ENCODE measurements around the gene TNFRSF13B.
A peak's percentile ranks its signal among the peaks of the same experiment; 100 is the strongest.

The TNFRSF13B gene

DNA sequence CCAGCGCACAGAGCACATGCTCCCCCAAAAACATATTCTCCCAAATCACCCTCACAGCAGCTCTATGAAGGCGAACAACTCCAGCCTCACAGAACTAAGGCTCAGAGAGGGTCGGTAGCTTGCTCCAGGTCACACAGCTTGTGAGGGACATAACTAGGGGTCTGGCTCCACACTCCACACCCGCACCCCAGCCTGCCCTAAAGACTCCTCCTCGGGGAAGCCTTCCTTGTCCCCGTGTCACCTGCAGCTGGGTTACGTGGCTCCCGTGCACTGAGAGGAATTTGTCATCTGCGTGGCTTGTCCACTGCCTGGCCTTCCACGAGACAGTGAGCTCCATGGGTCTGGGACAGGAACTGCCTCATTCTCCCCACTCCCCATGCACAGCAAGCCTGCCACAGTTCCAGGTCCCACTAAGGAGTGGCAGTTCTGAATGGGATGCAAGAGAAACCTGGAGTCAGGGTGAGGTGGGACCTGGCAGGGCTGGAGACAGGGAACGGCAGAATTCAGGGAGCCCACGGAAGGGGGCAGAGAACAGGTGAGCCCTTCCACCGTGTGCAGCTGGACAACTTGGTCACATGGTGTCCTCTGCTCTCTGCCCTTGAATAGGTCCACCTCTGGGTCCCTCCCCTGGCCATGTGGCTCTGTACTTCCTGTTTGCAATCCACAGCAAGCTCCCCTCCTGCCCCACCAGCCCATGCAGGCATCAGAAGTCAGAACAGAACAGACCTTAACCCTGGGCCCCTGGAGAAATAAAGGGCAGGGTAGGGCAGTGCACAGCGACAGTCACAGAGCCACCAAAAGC lies 27.4 kb downstream of the TNFRSF13B start:
- Histone ChIP-seq H3K4me2 (peak overlapping the region in 10 of 11 experiments; percentile 15 to 72 (median 57); a peak in 15 of 22 replicates), H3K4me1 (peaks cover 6 to 57% (median 32%) of the 10 kb centered on the region in 10 experiments; a peak in 19 of 20 replicates), H3K27ac (no peak overlapping the region), H4K20me1 (no peaks in the 10 kb centered on the region), H3K27me3 (0 out of 22 replicates have a peak, but pooled peaks cover 0 to 4% (median 0%) of the 10 kb centered on the region in 11 experiments), H3K36me3 (peaks cover 0 to 9% (median 0%) of the 10 kb centered on the region in 11 experiments; a peak in 3 of 22 replicates), H3K9me3 (replicated peaks in 1 of 11) (peaks cover 17 to 25% (median 23%) of the 10 kb centered on the region in 11 experiments), H3K9ac (no peak overlapping the region), H3K4me3 (no peak overlapping the region)
- TF ChIP-seq Cebpa-rat (IDR thresholded peaks at IDR 0.05): no peak

DNA sequence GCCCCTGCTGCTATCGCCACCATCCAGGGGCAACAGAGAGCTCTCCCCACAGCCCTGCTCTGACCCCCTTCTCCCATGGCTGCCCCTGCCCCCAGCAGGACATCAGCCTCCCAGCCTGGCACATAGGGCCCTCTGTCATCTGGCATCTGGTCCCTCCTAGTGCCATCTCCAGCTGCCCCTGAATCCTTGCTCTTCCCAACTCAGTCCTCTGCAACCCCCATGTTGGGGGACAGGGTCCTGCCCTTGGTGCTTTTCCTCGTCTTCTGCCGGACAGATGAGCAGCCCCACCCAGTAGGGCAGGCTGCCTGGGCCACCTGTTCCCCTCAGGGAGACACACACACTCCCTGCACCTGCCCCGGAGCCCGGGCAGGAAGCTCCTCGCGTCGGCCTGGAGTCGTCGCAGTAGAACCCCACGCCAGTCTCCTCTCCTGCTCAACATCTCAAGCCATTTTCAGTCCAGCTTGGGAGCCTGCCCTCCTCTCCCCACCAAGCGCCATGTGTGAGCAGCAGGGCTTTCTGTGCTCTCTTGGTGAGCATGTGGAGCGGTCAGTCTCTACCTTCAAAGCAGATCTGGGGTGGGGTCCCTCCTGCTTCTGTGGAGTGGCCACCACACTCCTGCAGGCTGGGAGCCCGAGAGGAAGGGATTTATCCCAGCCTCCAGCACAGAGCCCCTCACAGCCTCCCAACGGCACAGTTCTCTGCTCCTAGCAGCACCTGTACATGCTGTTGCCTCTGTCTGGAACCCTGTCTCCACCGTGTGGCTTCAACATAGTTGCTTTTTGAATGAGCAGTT lies 28.2 kb downstream of the TNFRSF13B start:
- no peaks in the 10 kb centered on the region for H4K20me1 ChIP-seq
- TF ChIP-seq Cebpa-rat (IDR thresholded peaks at IDR 0.05): no peak
- H3K9me3 ChIP-seq (replicated peaks in 1 of 11): peaks cover 9 to 17% (median 15%) of the 10 kb centered on the region in 11 experiments
- peaks cover 0 to 8% (median 0%) of the 10 kb centered on the region in 11 experiments; a peak in 3 of 22 replicates for H3K36me3 ChIP-seq
- no peak overlapping the region for H3K27ac ChIP-seq
- H3K27me3 ChIP-seq: 0 out of 22 replicates have a peak, but pooled peaks cover 0 to 4% (median 0%) of the 10 kb centered on the region in 11 experiments
- H3K4me2 ChIP-seq: peak overlapping the region in 8 of 11 experiments; percentile 39 to 72 (median 59); a peak in 15 of 22 replicates
- H3K4me3 ChIP-seq: no peak overlapping the region
- H3K4me1 ChIP-seq: peaks cover 6 to 65% (median 40%) of the 10 kb centered on the region in 10 experiments; a peak in 19 of 20 replicates
- 0 out of 22 replicates have a peak overlapping the region, but pooled peaks of 1 of the 11 experiments have one; percentile 4 for H3K9ac ChIP-seq

DNA sequence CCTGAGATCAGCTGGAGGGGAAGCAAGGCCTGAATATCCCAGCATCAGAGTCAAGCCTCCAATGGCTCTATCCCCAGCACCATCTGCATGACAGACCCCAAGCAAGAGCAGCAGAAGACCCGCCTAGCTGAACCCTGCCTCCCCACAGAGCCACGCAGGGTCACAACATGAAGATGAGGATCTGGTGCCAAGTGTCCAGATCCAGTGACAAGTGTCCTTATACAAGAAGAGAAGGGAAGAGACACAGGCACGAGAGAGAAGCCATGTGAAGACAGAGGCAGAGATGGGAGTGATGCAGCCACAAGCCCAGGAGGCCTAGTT lies 28.9 kb downstream of the TNFRSF13B start:
- H3K9ac ChIP-seq: no peak overlapping the region
- no peak overlapping the region for H3K4me3 ChIP-seq
- peaks cover 0 to under 1% (median 0%) of the 10 kb centered on the region in 11 experiments; a peak in 1 of 22 replicates for H3K36me3 ChIP-seq
- H3K4me1 ChIP-seq: peaks cover 6 to 73% (median 47%) of the 10 kb centered on the region in 10 experiments; a peak in 19 of 20 replicates
- TF ChIP-seq Cebpa-rat (IDR thresholded peaks at IDR 0.05): no peak
- H3K4me2 ChIP-seq: peak overlapping the region in 6 of 11 experiments; percentile 57 to 72 (median 62); a peak in 8 of 22 replicates
- peaks cover 1 to 9% (median 7%) of the 10 kb centered on the region in 11 experiments; a peak in 20 of 22 replicates for H3K9me3 ChIP-seq (replicated peaks in 1 of 11)
- no peak overlapping the region for H3K27ac ChIP-seq
- no peaks in the 10 kb centered on the region for H4K20me1 ChIP-seq
- 0 out of 22 replicates have a peak, but pooled peaks cover 0 to 4% (median 0%) of the 10 kb centered on the region in 11 experiments for H3K27me3 ChIP-seq

DNA sequence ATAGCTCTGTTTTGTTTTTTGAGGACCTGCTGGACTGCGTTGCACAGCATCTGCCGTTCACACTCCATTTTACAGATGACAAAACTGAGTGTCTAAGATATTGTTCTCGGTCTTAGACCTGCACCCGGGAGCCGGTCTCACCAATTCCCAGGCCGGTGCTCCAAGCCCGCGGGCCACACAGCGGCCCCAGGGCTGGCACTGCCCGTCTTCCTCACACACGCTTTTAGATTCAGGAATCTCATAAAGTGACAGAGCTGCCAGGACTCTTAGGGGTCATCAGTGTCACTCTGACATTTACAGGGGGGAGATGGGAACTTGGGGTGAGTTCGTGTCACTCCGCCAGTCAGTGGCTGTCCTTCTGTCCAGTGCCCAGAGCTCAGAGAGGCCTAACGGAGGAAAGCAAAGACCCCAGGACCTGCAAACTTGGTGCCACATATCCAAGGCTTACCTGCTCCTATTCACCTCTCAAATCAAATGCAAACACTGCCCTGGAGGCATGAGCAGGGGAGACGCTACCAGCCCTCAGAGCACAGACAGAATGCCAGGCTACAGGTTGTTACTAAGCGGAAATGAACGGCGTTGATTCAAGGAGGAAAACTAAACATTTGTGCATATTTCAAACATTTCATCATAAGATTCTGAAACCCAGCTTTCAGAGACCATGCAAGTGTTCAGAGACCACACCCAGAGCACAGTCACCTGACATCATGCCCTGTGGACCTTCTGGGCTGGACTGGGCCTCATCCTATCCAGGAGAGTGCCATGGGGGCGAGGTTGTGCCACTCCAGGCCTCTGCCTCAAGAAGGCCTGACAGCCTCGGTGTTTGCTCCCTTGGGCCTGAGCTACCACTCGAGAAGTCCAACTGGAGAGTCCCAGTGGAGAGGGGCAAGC lies 29.5 kb downstream of the TNFRSF13B start:
- no peak for TF ChIP-seq Cebpa-rat (IDR thresholded peaks at IDR 0.05)
- no peak overlapping the region for H3K9ac ChIP-seq
- peaks cover 0 to 3% (median 1%) of the 10 kb centered on the region in 11 experiments; a peak in 10 of 22 replicates for H3K9me3 ChIP-seq (replicated peaks in 1 of 11)
- peak overlapping the region in 3 of 11 experiments; percentile 57 to 72 (median 69); a peak in 1 of 22 replicates for H3K4me2 ChIP-seq
- H3K27me3 ChIP-seq: 0 out of 22 replicates have a peak, but pooled peaks cover 0 to 4% (median 0%) of the 10 kb centered on the region in 11 experiments
- H4K20me1 ChIP-seq: no peaks in the 10 kb centered on the region
- H3K36me3 ChIP-seq: no peaks in the 10 kb centered on the region
- H3K4me3 ChIP-seq: no peak overlapping the region
- no peak overlapping the region for H3K27ac ChIP-seq
- peaks cover 6 to 73% (median 50%) of the 10 kb centered on the region in 10 experiments; a peak in 19 of 20 replicates for H3K4me1 ChIP-seq

DNA sequence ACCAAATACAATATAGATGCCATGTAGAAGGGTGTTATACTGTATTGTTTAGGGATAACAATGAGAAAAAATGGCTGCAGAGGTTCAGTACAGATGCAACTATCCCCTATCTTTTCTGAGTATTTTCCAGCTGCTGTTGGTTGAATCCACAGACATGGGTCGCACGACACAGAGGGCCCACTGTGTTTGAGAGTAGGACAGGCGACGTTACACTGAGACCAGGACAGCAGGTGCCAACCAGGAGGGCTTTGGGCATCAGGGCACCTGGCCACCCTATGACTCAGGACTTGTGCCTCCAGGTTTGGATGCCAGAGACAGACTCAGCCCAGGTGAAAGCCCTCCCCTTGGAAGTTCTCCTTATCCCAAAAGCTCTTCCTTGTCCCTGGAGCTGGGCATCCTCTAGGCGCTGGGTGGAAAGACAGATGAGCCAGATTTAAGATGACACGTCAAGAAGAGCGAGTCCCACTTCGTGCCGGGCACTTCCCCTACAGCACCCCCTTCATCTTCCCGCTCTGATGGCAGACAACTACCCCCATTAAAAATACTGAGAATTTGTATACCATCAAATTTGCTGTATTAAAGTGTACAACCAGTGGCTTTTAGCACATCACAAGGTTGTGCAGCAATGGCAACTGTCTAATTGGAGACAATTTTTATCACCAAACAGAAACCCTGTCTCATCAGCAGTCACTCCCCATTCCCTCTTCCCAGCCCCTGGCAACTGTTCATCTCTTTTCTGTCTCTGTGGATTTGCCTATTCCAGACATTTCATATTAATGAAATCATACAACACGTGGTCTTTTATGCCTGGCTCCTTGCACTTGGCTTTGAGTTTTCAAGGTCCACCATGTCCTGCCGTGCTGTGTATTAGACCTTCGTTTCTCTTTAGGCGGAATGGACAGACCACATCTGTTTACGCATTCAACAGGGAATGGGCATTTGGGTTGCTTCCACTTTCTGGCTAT lies 30.6 kb downstream of the TNFRSF13B start:
- no peaks in the 10 kb centered on the region for H3K9me3 ChIP-seq (replicated peaks in 1 of 11)
- H3K9ac ChIP-seq: no peak overlapping the region
- H4K20me1 ChIP-seq: no peaks in the 10 kb centered on the region
- no peak for TF ChIP-seq Cebpa-rat (IDR thresholded peaks at IDR 0.05)
- H3K4me1 ChIP-seq: peaks cover 6 to 64% (median 50%) of the 10 kb centered on the region in 10 experiments; a peak in 17 of 20 replicates
- no peak overlapping the region for H3K4me3 ChIP-seq
- H3K4me2 ChIP-seq: no peak overlapping the region
- H3K27ac ChIP-seq: no peak overlapping the region
- no peaks in the 10 kb centered on the region for H3K36me3 ChIP-seq
- H3K27me3 ChIP-seq: 0 out of 22 replicates have a peak, but pooled peaks cover 0 to 4% (median 0%) of the 10 kb centered on the region in 11 experiments

DNA sequence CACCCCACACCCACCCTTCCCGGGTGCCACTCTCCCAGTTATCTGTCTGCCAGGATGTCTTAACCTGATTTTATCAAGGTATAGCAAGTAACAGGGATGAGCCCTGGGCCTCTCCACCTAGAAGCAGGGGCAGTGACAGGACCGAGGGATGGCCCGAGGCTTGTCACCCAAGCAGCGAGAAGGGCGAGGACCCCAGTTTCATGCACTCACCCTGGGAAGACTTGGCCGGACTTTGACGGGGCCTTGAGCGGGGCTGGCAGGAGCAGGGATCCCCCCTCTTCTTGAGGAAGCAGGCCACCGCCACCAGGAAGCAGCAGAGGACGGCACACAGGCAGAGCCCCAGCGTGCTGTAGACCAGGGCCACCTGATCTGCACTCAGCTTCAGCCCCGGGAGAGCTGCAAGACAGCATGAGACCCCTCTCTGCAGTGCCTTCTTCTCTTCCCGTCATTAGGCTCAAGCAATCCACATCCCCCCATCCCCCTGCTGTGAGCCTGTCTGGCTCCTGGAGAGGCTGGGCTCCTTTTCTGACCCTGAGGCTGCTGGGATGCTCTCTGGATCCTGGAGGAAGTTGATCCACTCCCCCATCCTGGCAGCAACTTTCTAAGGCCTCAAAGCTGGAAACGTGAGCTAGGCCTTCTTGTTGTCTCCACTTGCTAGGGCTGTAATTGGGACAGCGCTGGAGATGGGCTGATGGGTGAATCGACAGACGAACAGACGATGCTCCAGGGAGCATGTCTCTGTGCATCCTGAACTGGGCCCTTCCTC lies 31.6 kb downstream of the TNFRSF13B start:
- no peak overlapping the region; a peak in 1 of 22 replicates for H3K9ac ChIP-seq
- H3K36me3 ChIP-seq: no peaks in the 10 kb centered on the region
- H3K4me3 ChIP-seq: no peak overlapping the region
- H3K4me1 ChIP-seq: peaks cover 6 to 53% (median 42%) of the 10 kb centered on the region in 10 experiments; a peak in 17 of 20 replicates
- no peaks in the 10 kb centered on the region for H3K9me3 ChIP-seq (replicated peaks in 1 of 11)
- no peaks in the 10 kb centered on the region for H4K20me1 ChIP-seq
- H3K4me2 ChIP-seq: no peak overlapping the region
- H3K27me3 ChIP-seq: 0 out of 22 replicates have a peak, but pooled peaks cover 0 to 4% (median 0%) of the 10 kb centered on the region in 11 experiments
- no peak for TF ChIP-seq Cebpa-rat (IDR thresholded peaks at IDR 0.05)
- no peak overlapping the region for H3K27ac ChIP-seq
